Measurements from ENCODE around the gene GRAMD4.

GRAMD4 gene

GRCh38 chr22:46725096-46725495 is 104.9 kb downstream of the GRAMD4 start:
- H3K4me3 ChIP-seq (ENCODE audit: low read depth, low read length) = no peak overlapping the region
- DNase-seq (ENCODE audit: low read depth) = no peak
- TF ChIP-seq CTCF (IDR thresholded peaks at IDR 0.05; ENCODE audit: low read depth, low read length, missing control alignments) = no peak

GRCh38 chr22:46726066-46726985 is 106.1 kb downstream of the GRAMD4 start:
- no peak for TF ChIP-seq CTCF (IDR thresholded peaks at IDR 0.05; ENCODE audit: low read depth, low read length, missing control alignments)
- no peak for DNase-seq (ENCODE audit: low read depth)
- H3K4me3 ChIP-seq (ENCODE audit: low read depth, low read length) = no peak overlapping the region

GRCh38 chr22:46726986-46727317 is 106.8 kb downstream of the GRAMD4 start:
- no peak for DNase-seq (ENCODE audit: low read depth)
- no peak for TF ChIP-seq CTCF (IDR thresholded peaks at IDR 0.05; ENCODE audit: low read depth, low read length, missing control alignments)
- no peak overlapping the region for H3K4me3 ChIP-seq (ENCODE audit: low read depth, low read length)

GRCh38 chr22:46727813-46728364 is 107.7 kb downstream of the GRAMD4 start:
- no peak for TF ChIP-seq CTCF (IDR thresholded peaks at IDR 0.05; ENCODE audit: low read depth, low read length, missing control alignments)
- DNase-seq (ENCODE audit: low read depth) = no peak
- H3K4me3 ChIP-seq (ENCODE audit: low read depth, low read length) = no peak overlapping the region

GRCh38 chr22:46728470-46728869 is 108.3 kb downstream of the GRAMD4 start:
- no peak for TF ChIP-seq CTCF (IDR thresholded peaks at IDR 0.05; ENCODE audit: low read depth, low read length, missing control alignments)
- DNase-seq (ENCODE audit: low read depth) = no peak
- H3K4me3 ChIP-seq (ENCODE audit: low read depth, low read length) = no peak overlapping the region

Measured in GM12864 (cell line).